Posterior cingulate gyrus (tissue), 11 donors: ENCODE data around the gene PPP4R1.
"Not testable (repeated sequence)": the region's sequence is repeated elsewhere in the genome, so short reads cannot be mapped to it uniquely, and the experiment has no call there.

Experiments used
- DNase-seq, 10 donors: peaks; one replicate each; pipeline versions ENCODE4 v3.0.0 to v3.0.0-alpha.2; 2020 to 2021; ENCODE audit warnings: mixed read lengths in 3 of 10
- intact Hi-C: fragments of 100-400 bp; cut with DNase I; formaldehyde crosslinking; loops from one replicate; pipeline ENCODE4 v1.15.1; 2023

Gene PPP4R1

GRCh38 chr18:9631814-9632496 is 17.6 kb upstream of the PPP4R1 start:
- intact Hi-C loops = no loop called here
- DNase-seq = no peak

GRCh38 chr18:9630444-9630843 is 16.1 kb upstream of the PPP4R1 start:
- intact Hi-C loops = no loop called here
- no peak for DNase-seq

- DNase-seq = no peak
These were observed 15.3 kb upstream of the PPP4R1 start for GRCh38 chr18:9629709-9630108.

GRCh38 chr18:9628984-9629383 is 14.6 kb upstream of the PPP4R1 start:
- no peak for DNase-seq
- intact Hi-C loops = no loop called here

More at GRCh38 chr18:9629709-9630108, 15.3 kb upstream of the PPP4R1 start:
- intact Hi-C loops = no loop called here

- DNase-seq = no peak
- intact Hi-C loops = no loop called here
These were observed 13.3 kb upstream of the PPP4R1 start for GRCh38 chr18:9627642-9628041.

- intact Hi-C loops = loop anchor here (10.0 kb wide), 1 partner anchor 45 kb away; no protein-coding TSS in a partner anchor
These were observed 5.6 kb upstream of the PPP4R1 start for GRCh38 chr18:9619990-9620389.

GRCh38 chr18:9619545-9619944 is 5.2 kb upstream of the PPP4R1 start:
- intact Hi-C loops = loop anchor here (10.0 kb wide), 1 partner anchor 45 kb away; no protein-coding TSS in a partner anchor
- no peak for DNase-seq

More at GRCh38 chr18:9619990-9620389, 5.6 kb upstream of the PPP4R1 start:
- no peak for DNase-seq

- intact Hi-C loops = loop anchor here (10.0 kb wide), 1 partner anchor 46 kb away; no protein-coding TSS in a partner anchor
- DNase-seq = no peak
These were observed 4.7 kb upstream of the PPP4R1 start for GRCh38 chr18:9619056-9619455.

- DNase-seq = no peak
- intact Hi-C loops = loop anchor here (10.0 kb wide), 1 partner anchor 48 kb away; no protein-coding TSS in a partner anchor
These were observed 2.7 kb upstream of the PPP4R1 start for GRCh38 chr18:9617006-9617542.

GRCh38 chr18:9616049-9616448 is 1.7 kb upstream of the PPP4R1 start:
- intact Hi-C loops = loop anchor here (10.0 kb wide), 1 partner anchor 49 kb away; no protein-coding TSS in a partner anchor
- no peak for DNase-seq

GRCh38 chr18:9615280-9615797 is 980 bp upstream of the PPP4R1 start:
- DNase-seq = no peak
- intact Hi-C loops = loop anchor here (10.0 kb wide), 1 partner anchor 49 kb away; no protein-coding TSS in a partner anchor

- peak; percentile 10 to 88 (median 39) for DNase-seq
- intact Hi-C loops = loop anchor here (5.0 to 10.0 kb wide), 2 partner anchors 51 to 136 kb away; partner anchors contain the start of gene RALBP1
These were observed 584 bp downstream of the PPP4R1 start for GRCh38 chr18:9613550-9614400.

GRCh38 chr18:9612977-9613376 is 1.4 kb downstream of the PPP4R1 start:
- no peak for DNase-seq
- intact Hi-C loops = loop anchor here (1.0 to 10.0 kb wide), 3 partner anchors 52 to 301 kb away; partner anchors contain the start of genes RALBP1 and VAPA

GRCh38 chr18:9612215-9612830 is 2.0 kb downstream of the PPP4R1 start:
- intact Hi-C loops = loop anchor here (1.0 to 10.0 kb wide), 3 partner anchors 52 to 302 kb away; partner anchors contain the start of genes RALBP1 and VAPA
- peak in 2 of 10 donors; percentile 14 to 15 for DNase-seq

- intact Hi-C loops = no loop called here
- no peak for DNase-seq
These were observed 5.2 kb downstream of the PPP4R1 start for GRCh38 chr18:9609190-9609589.

- DNase-seq = no peak
- intact Hi-C loops = no loop called here
These were observed 5.6 kb downstream of the PPP4R1 start for GRCh38 chr18:9608728-9609127.

GRCh38 chr18:9608298-9608697 is 6.1 kb downstream of the PPP4R1 start:
- intact Hi-C loops = no loop called here
- DNase-seq = no peak

GRCh38 chr18:9607111-9607510 is 7.2 kb downstream of the PPP4R1 start:
- intact Hi-C loops, DNase-seq: not testable (repeated sequence)

- no peak for DNase-seq
- intact Hi-C loops = no loop called here
These were observed 8.3 kb downstream of the PPP4R1 start for GRCh38 chr18:9606039-9606438.

GRCh38 chr18:9604348-9604747 is 10.0 kb downstream of the PPP4R1 start:
- intact Hi-C loops = no loop called here
- no peak for DNase-seq
